ENCODE results near the gene TACC2.

Gene TACC2

GRCh38 chr10:121988361-121989324 lies at the start of gene TACC2:
Gene TACC2, plus strand, starts transcription at chr10:121989163. Its CDS starts 32,819 bp downstream, at chr10:122021982.
- Histone ChIP-seq H3K27me3 (replicated peaks; ENCODE audit: control insufficient read depth, insufficient read depth, low read length) (no peaks in the 10 kb centered on the region), H3K36me3 (ENCODE audit: control insufficient read depth, insufficient read depth, low read length) (no peaks in the 10 kb centered on the region), H3K4me3 (replicated peaks; ENCODE audit: low read depth, low read length) (no peak within 1 kb of the TSS)
- no peak for TF ChIP-seq CTCF (IDR thresholded peaks at IDR 0.05; ENCODE audit: insufficient read depth, low read length, poor library complexity, severe bottlenecking)
- no peak for DNase-seq (ENCODE audit: extremely low read depth, insufficient read length)

- Histone ChIP-seq H3K4me3 (replicated peaks; ENCODE audit: low read depth, low read length) (no peak overlapping the region), H3K36me3 (ENCODE audit: control insufficient read depth, insufficient read depth, low read length) (no peaks in the 10 kb centered on the region), H3K27me3 (replicated peaks; ENCODE audit: control insufficient read depth, insufficient read depth, low read length) (no peaks in the 10 kb centered on the region)
- no peak for DNase-seq (ENCODE audit: extremely low read depth, insufficient read length)
- TF ChIP-seq CTCF (IDR thresholded peaks at IDR 0.05; ENCODE audit: insufficient read depth, low read length, poor library complexity, severe bottlenecking): no peak
These were observed 47.4 kb upstream of the TACC2 start for GRCh38 chr10:121941532-121941931.

- TF ChIP-seq CTCF (IDR thresholded peaks at IDR 0.05; ENCODE audit: insufficient read depth, low read length, poor library complexity, severe bottlenecking): no peak
- DNase-seq (ENCODE audit: extremely low read depth, insufficient read length): no peak
- H3K4me3 ChIP-seq (replicated peaks; ENCODE audit: low read depth, low read length): no peak overlapping the region
- no peaks in the 10 kb centered on the region for H3K27me3 ChIP-seq (replicated peaks; ENCODE audit: control insufficient read depth, insufficient read depth, low read length)
- no peaks in the 10 kb centered on the region for H3K36me3 ChIP-seq (ENCODE audit: control insufficient read depth, insufficient read depth, low read length)
These were observed 46.1 kb upstream of the TACC2 start for GRCh38 chr10:121942749-121943416.

GRCh38 chr10:121947343-121948330 lies 41.3 kb upstream of the TACC2 start:
- H3K36me3 ChIP-seq (ENCODE audit: control insufficient read depth, insufficient read depth, low read length): no peaks in the 10 kb centered on the region
- no peak for DNase-seq (ENCODE audit: extremely low read depth, insufficient read length)
- no peak for TF ChIP-seq CTCF (IDR thresholded peaks at IDR 0.05; ENCODE audit: insufficient read depth, low read length, poor library complexity, severe bottlenecking)
- H3K4me3 ChIP-seq (replicated peaks; ENCODE audit: low read depth, low read length): no peak overlapping the region
- H3K27me3 ChIP-seq (replicated peaks; ENCODE audit: control insufficient read depth, insufficient read depth, low read length): no peaks in the 10 kb centered on the region

GRCh38 chr10:121949049-121949448 lies 39.9 kb upstream of the TACC2 start:
- no peak for TF ChIP-seq CTCF (IDR thresholded peaks at IDR 0.05; ENCODE audit: insufficient read depth, low read length, poor library complexity, severe bottlenecking)
- H3K36me3 ChIP-seq (ENCODE audit: control insufficient read depth, insufficient read depth, low read length): no peaks in the 10 kb centered on the region
- DNase-seq (ENCODE audit: extremely low read depth, insufficient read length): no peak
- no peaks in the 10 kb centered on the region for H3K27me3 ChIP-seq (replicated peaks; ENCODE audit: control insufficient read depth, insufficient read depth, low read length)
- no peak overlapping the region for H3K4me3 ChIP-seq (replicated peaks; ENCODE audit: low read depth, low read length)
